Measurements from ENCODE around the gene MORN1. TPM values are rescaled to one million over a fixed set of nuclear protein-coding genes. Genes with fewer than 3 reads are reported as not detected.

MORN1 gene
- total and polyA plus RNA-seq, 2 experiments from 2014 or later: 10.8 to 24.4 TPM

DNA sequence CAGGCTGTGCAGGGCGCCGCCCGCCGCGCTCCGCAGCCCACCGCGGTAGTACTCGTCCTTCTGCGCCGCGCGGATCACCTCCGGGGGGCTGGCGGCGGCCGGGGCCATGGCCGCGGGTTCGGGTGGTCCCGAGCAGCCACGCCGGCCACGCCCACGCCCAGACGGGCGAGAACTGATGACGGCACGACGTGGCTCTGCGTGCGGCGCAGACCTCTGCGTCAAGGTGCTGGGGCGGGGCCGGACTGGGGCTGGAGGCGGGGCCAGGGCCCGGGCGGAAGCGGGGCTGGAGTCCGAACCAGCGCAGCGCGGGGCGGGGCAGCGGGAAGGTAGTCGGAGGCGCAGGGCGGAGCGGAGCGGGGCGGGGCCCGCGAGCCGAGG lies 21.0 kb upstream of the MORN1 start, which contains the start of gene PEX10:
Gene PEX10, minus strand, starts transcription at position 170 of the 378 bp plus-strand sequence. Its CDS starts 62 bp downstream, at position 108.
- H3K27ac ChIP-seq: peak within 1 kb of the TSS; percentile 41
- DNase-seq (ENCODE audit: low read depth in 1 of 2, low spot score in 1 of 2): peak; percentile 97 to 99
- no peaks in the 10 kb centered on the region for H3K9me3 ChIP-seq (ENCODE audit: low read depth)
- H3K36me3 ChIP-seq: no peaks in the 10 kb centered on the region
- H3K4me3 ChIP-seq: peak within 1 kb of the TSS; percentile 85
- H3K27me3 ChIP-seq: no peaks in the 10 kb centered on the region
- H3K4me1 ChIP-seq (ENCODE audit: low read depth): peaks cover 11% of the 10 kb centered on the region
- TF ChIP-seq, protein P1, sequence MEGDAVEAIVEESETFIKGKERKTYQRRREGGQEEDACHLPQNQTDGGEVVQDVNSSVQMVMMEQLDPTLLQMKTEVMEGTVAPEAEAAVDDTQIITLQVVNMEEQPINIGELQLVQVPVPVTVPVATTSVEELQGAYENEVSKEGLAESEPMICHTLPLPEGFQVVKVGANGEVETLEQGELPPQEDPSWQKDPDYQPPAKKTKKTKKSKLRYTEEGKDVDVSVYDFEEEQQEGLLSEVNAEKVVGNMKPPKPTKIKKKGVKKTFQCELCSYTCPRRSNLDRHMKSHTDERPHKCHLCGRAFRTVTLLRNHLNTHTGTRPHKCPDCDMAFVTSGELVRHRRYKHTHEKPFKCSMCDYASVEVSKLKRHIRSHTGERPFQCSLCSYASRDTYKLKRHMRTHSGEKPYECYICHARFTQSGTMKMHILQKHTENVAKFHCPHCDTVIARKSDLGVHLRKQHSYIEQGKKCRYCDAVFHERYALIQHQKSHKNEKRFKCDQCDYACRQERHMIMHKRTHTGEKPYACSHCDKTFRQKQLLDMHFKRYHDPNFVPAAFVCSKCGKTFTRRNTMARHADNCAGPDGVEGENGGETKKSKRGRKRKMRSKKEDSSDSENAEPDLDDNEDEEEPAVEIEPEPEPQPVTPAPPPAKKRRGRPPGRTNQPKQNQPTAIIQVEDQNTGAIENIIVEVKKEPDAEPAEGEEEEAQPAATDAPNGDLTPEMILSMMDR (IDR thresholded peaks at IDR 0.05; ENCODE audit: low read depth, low read length): no peak

DNA sequence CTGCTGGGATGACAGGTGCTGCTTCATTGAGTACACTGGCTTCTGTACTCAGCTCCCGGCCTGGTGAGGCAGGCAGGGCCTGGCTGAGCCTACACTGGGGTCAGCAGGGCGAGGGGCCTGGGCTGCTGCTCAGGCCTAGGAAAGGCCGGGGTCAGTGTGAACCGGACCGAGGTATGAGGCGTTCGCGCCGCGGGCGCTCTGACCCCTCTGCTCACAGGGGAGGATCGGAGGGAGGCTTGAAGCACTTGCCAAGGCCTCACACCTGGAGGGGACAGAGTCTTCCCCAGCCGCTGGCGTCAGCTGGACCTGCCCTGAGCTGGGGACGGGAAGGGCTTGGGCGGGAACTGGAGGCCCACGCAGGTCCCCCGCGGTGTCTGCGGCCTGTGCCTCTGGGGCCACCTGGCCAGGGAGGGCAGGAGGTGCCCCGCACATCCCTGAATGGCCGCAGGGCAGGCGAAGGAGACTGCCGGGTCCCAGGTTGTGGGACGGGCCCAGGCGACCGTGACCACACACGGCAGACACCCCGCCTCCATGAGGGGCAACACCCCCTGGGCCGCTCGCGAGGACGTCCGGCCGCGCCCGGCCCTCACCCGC lies 20.5 kb upstream of the MORN1 start:
- Histone ChIP-seq H3K9me3 (ENCODE audit: low read depth) (no peaks in the 10 kb centered on the region), H3K36me3 (no peaks in the 10 kb centered on the region), H3K27ac (peak overlapping the region; percentile 41), H3K4me3 (peak overlapping the region; percentile 85), H3K4me1 (ENCODE audit: low read depth) (peaks cover 11% of the 10 kb centered on the region), H3K27me3 (no peaks in the 10 kb centered on the region)
- peak in 1 of 2 donors; percentile 12 for DNase-seq (ENCODE audit: low read depth in 1 of 2, low spot score in 1 of 2)
- TF ChIP-seq, protein P1 (IDR thresholded peaks at IDR 0.05; ENCODE audit: low read depth, low read length): no peak

DNA sequence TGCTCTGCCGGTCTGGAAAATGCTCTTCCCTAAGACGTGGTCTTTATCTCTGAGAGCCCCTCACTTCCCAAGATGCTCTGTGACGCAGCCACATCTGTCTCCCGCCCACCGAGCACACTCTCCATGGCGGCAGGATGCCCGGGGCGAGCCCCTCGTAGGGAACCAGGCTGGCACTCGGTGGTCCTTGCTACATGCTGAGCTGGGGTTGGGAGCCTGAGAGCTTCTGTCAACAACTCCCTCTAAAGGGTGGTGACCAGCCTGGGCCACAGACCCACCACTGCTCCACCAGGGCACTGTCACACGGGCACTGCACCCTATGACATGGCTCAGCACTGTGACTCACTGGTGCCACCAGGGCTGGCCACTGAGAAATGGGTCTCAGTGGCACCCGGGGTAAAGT lies 18.4 kb upstream of the MORN1 start:
- TF ChIP-seq, protein P1 (IDR thresholded peaks at IDR 0.05; ENCODE audit: low read depth, low read length): no peak
- H3K27me3 ChIP-seq: no peaks in the 10 kb centered on the region
- H3K4me1 ChIP-seq (ENCODE audit: low read depth): peaks cover 11% of the 10 kb centered on the region
- H3K27ac ChIP-seq: no peak overlapping the region
- DNase-seq (ENCODE audit: low read depth in 1 of 2, low spot score in 1 of 2): no peak
- H3K36me3 ChIP-seq: peaks cover 8% of the 10 kb centered on the region
- no peaks in the 10 kb centered on the region for H3K9me3 ChIP-seq (ENCODE audit: low read depth)
- no peak overlapping the region for H3K4me3 ChIP-seq

DNA sequence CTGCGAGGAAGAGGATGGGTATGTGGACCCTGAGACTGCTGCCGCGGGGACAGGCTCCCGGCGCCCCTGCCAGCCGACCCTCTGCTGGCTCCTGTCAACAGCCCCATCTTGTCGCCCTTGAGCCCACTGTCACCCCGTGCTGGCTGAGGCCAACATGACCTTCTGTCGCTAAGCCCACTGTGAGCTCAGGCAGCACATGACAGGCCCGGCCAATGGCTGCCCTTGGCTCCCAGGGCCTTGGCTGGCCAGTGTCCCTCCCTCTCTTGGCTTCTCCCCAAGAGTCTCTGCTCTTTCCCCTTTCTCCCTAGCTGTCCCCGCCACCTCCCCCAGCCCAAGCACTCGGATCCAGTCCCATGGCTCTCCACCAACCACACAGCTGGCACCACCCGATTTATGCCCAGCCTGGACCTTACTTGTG lies 17.5 kb upstream of the MORN1 start:
- peaks cover 14% of the 10 kb centered on the region for H3K36me3 ChIP-seq
- H3K9me3 ChIP-seq (ENCODE audit: low read depth): no peaks in the 10 kb centered on the region

DNA sequence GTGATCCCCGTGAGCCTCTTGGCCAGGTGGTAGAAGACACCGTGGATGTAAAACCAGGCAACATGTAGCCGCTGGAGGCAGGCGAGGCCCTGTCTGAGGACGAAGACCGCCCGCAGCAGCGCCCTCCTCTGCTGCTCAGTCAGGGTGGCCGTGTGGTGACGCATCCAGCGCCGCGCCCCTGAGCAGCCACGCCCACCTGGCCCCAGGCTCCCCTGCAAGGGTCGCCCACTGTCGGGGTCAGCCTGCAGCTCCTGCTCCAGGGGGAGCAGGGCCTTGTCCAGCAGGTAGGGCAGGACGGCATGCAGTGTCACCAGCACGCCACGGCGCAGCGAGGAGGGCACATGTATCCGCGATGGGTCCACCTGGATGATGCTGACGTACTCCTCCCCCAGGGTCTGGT lies 17.1 kb upstream of the MORN1 start:
- TF ChIP-seq, protein P1 (IDR thresholded peaks at IDR 0.05; ENCODE audit: low read depth, low read length): no peak
- Histone ChIP-seq H3K4me3 (no peak overlapping the region), H3K27me3 (no peaks in the 10 kb centered on the region), H3K9me3 (ENCODE audit: low read depth) (no peaks in the 10 kb centered on the region), H3K27ac (no peak overlapping the region), H3K4me1 (ENCODE audit: low read depth) (peaks cover 8% of the 10 kb centered on the region), H3K36me3 (peaks cover 14% of the 10 kb centered on the region)
- DNase-seq (ENCODE audit: low read depth in 1 of 2, low spot score in 1 of 2): no peak

More for the DNA sequence above, 17.5 kb upstream of the MORN1 start:
- no peaks in the 10 kb centered on the region for H3K27me3 ChIP-seq
- DNase-seq (ENCODE audit: low read depth in 1 of 2, low spot score in 1 of 2): no peak
- no peak overlapping the region for H3K4me3 ChIP-seq
- no peak overlapping the region for H3K27ac ChIP-seq
- TF ChIP-seq, protein P1 (IDR thresholded peaks at IDR 0.05; ENCODE audit: low read depth, low read length): no peak
- peaks cover 8% of the 10 kb centered on the region for H3K4me1 ChIP-seq (ENCODE audit: low read depth)

All from cardiac muscle cell (in vitro differentiated cells and primary cell).